ENCODE results near the gene GALNT9. TPM values are rescaled to one million over a fixed set of nuclear protein-coding genes. Genes with fewer than 3 reads are reported as not detected.
"Not testable (repeated sequence)": the region's sequence is repeated elsewhere in the genome, so short reads cannot be mapped to it uniquely, and the experiment has no call there.

The GALNT9 gene
- total and polyA plus RNA-seq, 2 experiments from 2014 or later: 3.9 to 4.7 TPM

DNA sequence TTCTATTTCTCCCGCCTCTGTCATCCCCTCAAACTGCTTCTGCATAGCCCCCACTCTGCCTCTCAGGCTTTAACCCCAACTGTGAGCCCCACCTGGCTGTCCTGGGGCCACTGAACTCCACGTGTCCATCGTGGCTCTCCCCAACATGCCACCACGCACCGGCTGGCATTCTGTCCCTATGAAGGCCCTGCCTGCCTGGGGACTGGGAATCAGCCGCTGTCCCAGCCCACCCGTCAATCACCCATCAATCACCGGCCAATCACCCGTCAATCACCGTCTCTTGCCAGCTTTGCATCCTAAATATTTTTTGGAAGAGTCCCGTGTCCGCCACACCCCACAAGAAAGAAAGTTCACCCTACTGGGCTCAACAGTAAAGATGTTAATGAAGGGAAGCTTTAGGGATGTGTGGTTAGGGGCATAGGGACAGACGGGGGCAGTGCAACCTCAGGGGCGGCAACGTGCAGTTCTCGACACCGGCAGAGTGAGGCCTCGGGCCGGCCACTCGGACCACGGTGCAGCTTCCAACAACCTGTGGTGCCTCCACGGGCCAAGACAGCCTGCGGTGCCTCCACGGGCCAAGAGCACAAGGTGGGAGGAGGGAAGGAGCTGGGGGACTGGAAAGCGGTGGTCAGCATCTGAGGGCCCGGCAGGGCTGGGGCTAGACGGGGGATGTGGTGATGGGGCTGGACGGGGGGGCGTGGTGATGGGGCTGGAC is 85.6 kb downstream of the GALNT9 start:
- 50% methylated on average over 24 of the region's 29 CpGs for WGBS (ENCODE audit: low lambda C conversion rate, missing lambda C conversion rate)
- no peaks in the 10 kb centered on the region for H4K20me1 ChIP-seq (ENCODE audit: insufficient read depth, poor library complexity, severe bottlenecking)
- no peaks in the 10 kb centered on the region for H3K79me2 ChIP-seq
- H3K4me3 ChIP-seq: no peak overlapping the region
- H3K36me3 ChIP-seq (replicated peaks; ENCODE audit: insufficient read depth, low read depth): no peaks in the 10 kb centered on the region
- H2AFZ ChIP-seq: no peak overlapping the region
- no peak overlapping the region for H3K4me2 ChIP-seq
- no peaks in the 10 kb centered on the region for H3K27me3 ChIP-seq
- no peak overlapping the region for H3K27ac ChIP-seq
- H3K4me1 ChIP-seq (ENCODE audit: insufficient read depth): no peaks in the 10 kb centered on the region
- DNase-seq (ENCODE audit: low spot score): no peak
- TF ChIP-seq EZH2phosphoT487 (IDR thresholded peaks at IDR 0.05; ENCODE audit: low read depth, severe bottlenecking, unreplicated experiment): no peak
- TF ChIP-seq, protein P1, sequence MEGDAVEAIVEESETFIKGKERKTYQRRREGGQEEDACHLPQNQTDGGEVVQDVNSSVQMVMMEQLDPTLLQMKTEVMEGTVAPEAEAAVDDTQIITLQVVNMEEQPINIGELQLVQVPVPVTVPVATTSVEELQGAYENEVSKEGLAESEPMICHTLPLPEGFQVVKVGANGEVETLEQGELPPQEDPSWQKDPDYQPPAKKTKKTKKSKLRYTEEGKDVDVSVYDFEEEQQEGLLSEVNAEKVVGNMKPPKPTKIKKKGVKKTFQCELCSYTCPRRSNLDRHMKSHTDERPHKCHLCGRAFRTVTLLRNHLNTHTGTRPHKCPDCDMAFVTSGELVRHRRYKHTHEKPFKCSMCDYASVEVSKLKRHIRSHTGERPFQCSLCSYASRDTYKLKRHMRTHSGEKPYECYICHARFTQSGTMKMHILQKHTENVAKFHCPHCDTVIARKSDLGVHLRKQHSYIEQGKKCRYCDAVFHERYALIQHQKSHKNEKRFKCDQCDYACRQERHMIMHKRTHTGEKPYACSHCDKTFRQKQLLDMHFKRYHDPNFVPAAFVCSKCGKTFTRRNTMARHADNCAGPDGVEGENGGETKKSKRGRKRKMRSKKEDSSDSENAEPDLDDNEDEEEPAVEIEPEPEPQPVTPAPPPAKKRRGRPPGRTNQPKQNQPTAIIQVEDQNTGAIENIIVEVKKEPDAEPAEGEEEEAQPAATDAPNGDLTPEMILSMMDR (IDR thresholded peaks at IDR 0.05; ENCODE audit: poor library complexity): no peak
- no peak for TF ChIP-seq EZH2 (IDR thresholded peaks at IDR 0.05; ENCODE audit: borderline replicate concordance)
- H3K9me3 ChIP-seq (ENCODE audit: low read depth): no peaks in the 10 kb centered on the region
- no peaks in the 10 kb centered on the region for H3K9me2 ChIP-seq (replicated peaks; ENCODE audit: insufficient read depth)

DNA sequence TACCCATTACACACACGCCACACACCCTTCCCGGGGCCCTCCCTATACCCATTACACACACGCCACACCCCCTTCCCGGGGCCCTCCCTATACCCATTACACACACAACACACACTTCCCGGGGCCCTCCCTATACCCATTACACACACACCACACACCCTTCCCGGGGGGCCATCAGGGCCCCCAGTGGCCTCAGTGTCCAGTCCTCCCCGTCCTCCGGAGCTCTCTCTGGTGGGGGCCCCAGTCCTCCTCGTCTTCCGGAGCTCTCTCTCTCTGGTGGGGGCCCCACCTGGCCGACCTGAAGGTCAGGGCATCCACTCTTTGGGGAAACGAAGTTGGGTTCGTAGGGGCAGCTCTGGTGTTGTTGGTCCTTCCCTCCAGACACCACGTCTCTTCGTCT is 86.2 kb downstream of the GALNT9 start:
- not testable (repeated sequence) for H3K9me3 ChIP-seq (ENCODE audit: low read depth); H2AFZ ChIP-seq; H3K27ac ChIP-seq; H3K27me3 ChIP-seq; DNase-seq (ENCODE audit: low spot score); H3K4me3 ChIP-seq; H3K79me2 ChIP-seq; H3K4me1 ChIP-seq (ENCODE audit: insufficient read depth); H3K4me2 ChIP-seq; H3K36me3 ChIP-seq (replicated peaks; ENCODE audit: insufficient read depth, low read depth); H4K20me1 ChIP-seq (ENCODE audit: insufficient read depth, poor library complexity, severe bottlenecking); H3K9me2 ChIP-seq (replicated peaks; ENCODE audit: insufficient read depth)
- WGBS (ENCODE audit: low lambda C conversion rate, missing lambda C conversion rate): 78% methylated on average over 11 of the region's 15 CpGs

DNA sequence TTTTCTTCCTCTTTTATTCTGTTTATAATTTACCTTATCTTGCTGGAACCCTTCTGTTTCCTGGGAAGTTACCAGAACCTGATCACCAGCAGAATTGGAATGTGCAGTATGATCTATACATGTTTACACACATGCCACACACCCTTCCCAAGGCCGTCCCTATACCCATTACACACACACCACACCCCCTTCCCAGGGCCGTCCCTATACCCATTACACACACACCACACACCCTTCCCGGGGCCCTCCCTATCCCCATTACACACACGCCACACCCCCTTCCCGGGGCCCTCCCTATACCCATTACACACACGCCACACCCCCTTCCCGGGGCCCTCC is 88.8 kb downstream of the GALNT9 start:
- not testable (repeated sequence) for H3K27me3 ChIP-seq; H3K4me1 ChIP-seq (ENCODE audit: insufficient read depth); H3K4me2 ChIP-seq; H3K36me3 ChIP-seq (replicated peaks; ENCODE audit: insufficient read depth, low read depth); H4K20me1 ChIP-seq (ENCODE audit: insufficient read depth, poor library complexity, severe bottlenecking); DNase-seq (ENCODE audit: low spot score); H2AFZ ChIP-seq; H3K9me2 ChIP-seq (replicated peaks; ENCODE audit: insufficient read depth); H3K27ac ChIP-seq; H3K9me3 ChIP-seq (ENCODE audit: low read depth); H3K79me2 ChIP-seq; H3K4me3 ChIP-seq
- 85% methylated on average over 3 of the region's 7 CpGs for WGBS (ENCODE audit: low lambda C conversion rate, missing lambda C conversion rate)

DNA sequence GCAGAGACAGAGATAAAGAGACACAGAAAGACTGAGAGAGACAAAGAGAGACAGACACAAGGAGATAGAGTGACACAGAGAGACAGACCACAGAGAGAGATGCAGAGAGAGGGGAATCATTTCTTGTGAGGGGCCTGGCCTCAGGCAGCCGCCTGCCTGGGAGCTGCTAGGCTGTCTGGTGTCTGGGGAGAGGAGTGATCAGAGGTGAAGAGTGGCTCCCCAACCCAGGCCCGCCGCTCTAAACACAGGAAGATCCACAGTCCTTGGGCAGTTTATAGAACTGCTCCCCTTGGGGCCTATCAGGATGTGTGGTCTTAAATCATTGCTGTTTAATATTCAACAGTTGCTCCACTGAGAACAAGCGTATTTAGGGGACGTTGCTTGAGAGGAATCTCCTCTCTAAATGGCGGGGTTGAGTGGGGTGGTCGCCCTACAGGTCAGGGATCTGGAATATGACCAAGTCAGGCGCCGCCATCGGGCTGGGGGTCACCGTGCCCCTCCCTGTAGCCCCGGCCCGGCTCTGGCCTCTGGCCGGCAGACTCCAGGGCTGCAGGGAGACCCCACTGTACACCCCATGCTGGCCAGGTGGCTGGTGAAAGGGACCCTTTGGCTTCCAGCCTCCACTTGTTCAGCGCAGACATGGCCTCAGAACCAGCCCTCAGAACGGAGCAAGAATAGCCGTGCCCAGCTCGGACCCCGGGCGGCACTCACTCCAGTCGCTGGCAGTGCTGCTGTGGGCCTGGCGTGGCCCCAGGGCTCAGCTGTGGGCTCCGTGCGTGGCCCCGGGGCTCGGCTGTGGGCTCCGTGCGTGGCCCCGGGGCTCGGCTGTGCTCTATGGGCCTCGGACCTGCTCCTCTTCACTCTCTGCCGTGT is 89.4 kb downstream of the GALNT9 start:
- Histone ChIP-seq H3K9me2 (replicated peaks; ENCODE audit: insufficient read depth) (no peaks in the 10 kb centered on the region), H3K79me2 (no peaks in the 10 kb centered on the region), H2AFZ (no peak overlapping the region), H3K36me3 (replicated peaks; ENCODE audit: insufficient read depth, low read depth) (no peaks in the 10 kb centered on the region), H3K4me1 (ENCODE audit: insufficient read depth) (no peaks in the 10 kb centered on the region), H4K20me1 (ENCODE audit: insufficient read depth, poor library complexity, severe bottlenecking) (no peaks in the 10 kb centered on the region), H3K9me3 (ENCODE audit: low read depth) (no peaks in the 10 kb centered on the region), H3K4me3 (no peak overlapping the region), H3K4me2 (no peak overlapping the region), H3K27ac (no peak overlapping the region), H3K27me3 (no peaks in the 10 kb centered on the region)
- TF ChIP-seq EZH2phosphoT487 (IDR thresholded peaks at IDR 0.05; ENCODE audit: low read depth, severe bottlenecking, unreplicated experiment): no peak
- TF ChIP-seq, protein P1 (IDR thresholded peaks at IDR 0.05; ENCODE audit: poor library complexity): no peak
- no peak for TF ChIP-seq EZH2 (IDR thresholded peaks at IDR 0.05; ENCODE audit: borderline replicate concordance)
- 91% methylated on average over 32 of the region's 32 CpGs for WGBS (ENCODE audit: low lambda C conversion rate, missing lambda C conversion rate)
- no peak for DNase-seq (ENCODE audit: low spot score)

Data from hepatocyte (in vitro differentiated cells).